ENCODE data around the gene SPOCK1.

Gene SPOCK1

GRCh38 chr5:137313526-137314175 is 185.5 kb downstream of the SPOCK1 start:
- no peaks in the 10 kb centered on the region for H3K9me3 ChIP-seq (ENCODE audit: control insufficient read depth in 5 of 5, low read length in 5 of 5)
- no peak overlapping the region for H3K27ac ChIP-seq (ENCODE audit: low read depth, low read length)
- no peaks in the 10 kb centered on the region for H3K36me3 ChIP-seq (ENCODE audit: control insufficient read depth in 5 of 5, insufficient read depth in 5 of 5, low read length in 5 of 5)
- no peak overlapping the region for H3K4me3 ChIP-seq (ENCODE audit: low read depth in 1 of 5, low read length in 5 of 5)
- no peak overlapping the region for H3K9ac ChIP-seq (ENCODE audit: low read length in 5 of 5)
- peaks cover 0 to 5% (median 2%) of the 10 kb centered on the region in 5 donors for H3K27me3 ChIP-seq (ENCODE audit: control insufficient read depth in 5 of 5, insufficient read depth in 4 of 5, low read length in 5 of 5)
- H3K4me1 ChIP-seq (ENCODE audit: control insufficient read depth in 5 of 5, insufficient read depth in 5 of 5, low read length in 5 of 5) = peaks cover 0 to 5% (median 0%) of the 10 kb centered on the region in 5 donors

- Histone ChIP-seq H3K27ac (ENCODE audit: low read depth, low read length) (no peak overlapping the region), H3K36me3 (ENCODE audit: control insufficient read depth in 5 of 5, insufficient read depth in 5 of 5, low read length in 5 of 5) (no peaks in the 10 kb centered on the region), H3K27me3 (ENCODE audit: control insufficient read depth in 5 of 5, insufficient read depth in 4 of 5, low read length in 5 of 5) (peaks cover 0 to 4% (median 2%) of the 10 kb centered on the region in 5 donors)
Observed at GRCh38 chr5:137312011-137312410, 187.1 kb downstream of the SPOCK1 start.

GRCh38 chr5:137310051-137310730 is 188.9 kb downstream of the SPOCK1 start:
- H3K36me3 ChIP-seq (ENCODE audit: control insufficient read depth in 5 of 5, insufficient read depth in 5 of 5, low read length in 5 of 5) = no peaks in the 10 kb centered on the region
- H3K9ac ChIP-seq (ENCODE audit: low read length in 5 of 5) = no peak overlapping the region
- H3K4me3 ChIP-seq (ENCODE audit: low read depth in 1 of 5, low read length in 5 of 5) = no peak overlapping the region
- no peaks in the 10 kb centered on the region for H3K4me1 ChIP-seq (ENCODE audit: control insufficient read depth in 5 of 5, insufficient read depth in 5 of 5, low read length in 5 of 5)
- peaks cover 0 to 2% (median 0%) of the 10 kb centered on the region in 5 donors for H3K27me3 ChIP-seq (ENCODE audit: control insufficient read depth in 5 of 5, insufficient read depth in 4 of 5, low read length in 5 of 5)
- H3K9me3 ChIP-seq (ENCODE audit: control insufficient read depth in 5 of 5, low read length in 5 of 5) = no peaks in the 10 kb centered on the region
- H3K27ac ChIP-seq (ENCODE audit: low read depth, low read length) = no peak overlapping the region

More at GRCh38 chr5:137312011-137312410, 187.1 kb downstream of the SPOCK1 start:
- peaks cover 0 to 5% (median 0%) of the 10 kb centered on the region in 5 donors for H3K4me1 ChIP-seq (ENCODE audit: control insufficient read depth in 5 of 5, insufficient read depth in 5 of 5, low read length in 5 of 5)
- no peaks in the 10 kb centered on the region for H3K9me3 ChIP-seq (ENCODE audit: control insufficient read depth in 5 of 5, low read length in 5 of 5)
- no peak overlapping the region for H3K4me3 ChIP-seq (ENCODE audit: low read depth in 1 of 5, low read length in 5 of 5)
- H3K9ac ChIP-seq (ENCODE audit: low read length in 5 of 5) = no peak overlapping the region

- Histone ChIP-seq H3K9me3 (ENCODE audit: control insufficient read depth in 5 of 5, low read length in 5 of 5) (no peaks in the 10 kb centered on the region), H3K4me1 (ENCODE audit: control insufficient read depth in 5 of 5, insufficient read depth in 5 of 5, low read length in 5 of 5) (no peaks in the 10 kb centered on the region), H3K27ac (ENCODE audit: low read depth, low read length) (no peak overlapping the region), H3K9ac (ENCODE audit: low read length in 5 of 5) (no peak overlapping the region), H3K36me3 (ENCODE audit: control insufficient read depth in 5 of 5, insufficient read depth in 5 of 5, low read length in 5 of 5) (no peaks in the 10 kb centered on the region), H3K4me3 (ENCODE audit: low read depth in 1 of 5, low read length in 5 of 5) (no peak overlapping the region), H3K27me3 (ENCODE audit: control insufficient read depth in 5 of 5, insufficient read depth in 4 of 5, low read length in 5 of 5) (peaks cover 0 to 2% (median 0%) of the 10 kb centered on the region in 5 donors)
Observed at GRCh38 chr5:137309290-137309689, 189.8 kb downstream of the SPOCK1 start.

- no peaks in the 10 kb centered on the region for H3K27me3 ChIP-seq (ENCODE audit: control insufficient read depth in 5 of 5, insufficient read depth in 4 of 5, low read length in 5 of 5)
- no peaks in the 10 kb centered on the region for H3K4me1 ChIP-seq (ENCODE audit: control insufficient read depth in 5 of 5, insufficient read depth in 5 of 5, low read length in 5 of 5)
- no peak overlapping the region for H3K27ac ChIP-seq (ENCODE audit: low read depth, low read length)
- no peaks in the 10 kb centered on the region for H3K36me3 ChIP-seq (ENCODE audit: control insufficient read depth in 5 of 5, insufficient read depth in 5 of 5, low read length in 5 of 5)
- H3K4me3 ChIP-seq (ENCODE audit: low read depth in 1 of 5, low read length in 5 of 5) = no peak overlapping the region
- H3K9me3 ChIP-seq (ENCODE audit: control insufficient read depth in 5 of 5, low read length in 5 of 5) = no peaks in the 10 kb centered on the region
- no peak overlapping the region for H3K9ac ChIP-seq (ENCODE audit: low read length in 5 of 5)
Observed at GRCh38 chr5:137308311-137308710, 190.8 kb downstream of the SPOCK1 start.

- Histone ChIP-seq H3K27ac (ENCODE audit: low read depth, low read length) (no peak overlapping the region), H3K9me3 (ENCODE audit: control insufficient read depth in 5 of 5, low read length in 5 of 5) (no peaks in the 10 kb centered on the region), H3K4me1 (ENCODE audit: control insufficient read depth in 5 of 5, insufficient read depth in 5 of 5, low read length in 5 of 5) (no peaks in the 10 kb centered on the region), H3K27me3 (ENCODE audit: control insufficient read depth in 5 of 5, insufficient read depth in 4 of 5, low read length in 5 of 5) (no peaks in the 10 kb centered on the region), H3K36me3 (ENCODE audit: control insufficient read depth in 5 of 5, insufficient read depth in 5 of 5, low read length in 5 of 5) (no peaks in the 10 kb centered on the region), H3K9ac (ENCODE audit: low read length in 5 of 5) (no peak overlapping the region), H3K4me3 (ENCODE audit: low read depth in 1 of 5, low read length in 5 of 5) (no peak overlapping the region)
Observed at GRCh38 chr5:137306903-137307302, 192.2 kb downstream of the SPOCK1 start.

GRCh38 chr5:137305971-137306602 is 193.0 kb downstream of the SPOCK1 start:
- peaks cover 0 to 2% (median 0%) of the 10 kb centered on the region in 5 donors for H3K27me3 ChIP-seq (ENCODE audit: control insufficient read depth in 5 of 5, insufficient read depth in 4 of 5, low read length in 5 of 5)
- H3K9ac ChIP-seq (ENCODE audit: low read length in 5 of 5) = no peak overlapping the region
- H3K9me3 ChIP-seq (ENCODE audit: control insufficient read depth in 5 of 5, low read length in 5 of 5) = no peaks in the 10 kb centered on the region
- no peaks in the 10 kb centered on the region for H3K36me3 ChIP-seq (ENCODE audit: control insufficient read depth in 5 of 5, insufficient read depth in 5 of 5, low read length in 5 of 5)
- no peak overlapping the region for H3K4me3 ChIP-seq (ENCODE audit: low read depth in 1 of 5, low read length in 5 of 5)
- H3K27ac ChIP-seq (ENCODE audit: low read depth, low read length) = no peak overlapping the region
- H3K4me1 ChIP-seq (ENCODE audit: control insufficient read depth in 5 of 5, insufficient read depth in 5 of 5, low read length in 5 of 5) = no peaks in the 10 kb centered on the region

- Histone ChIP-seq H3K4me3 (ENCODE audit: low read depth in 1 of 5, low read length in 5 of 5) (no peak overlapping the region), H3K9me3 (ENCODE audit: control insufficient read depth in 5 of 5, low read length in 5 of 5) (no peaks in the 10 kb centered on the region), H3K4me1 (ENCODE audit: control insufficient read depth in 5 of 5, insufficient read depth in 5 of 5, low read length in 5 of 5) (no peaks in the 10 kb centered on the region), H3K36me3 (ENCODE audit: control insufficient read depth in 5 of 5, insufficient read depth in 5 of 5, low read length in 5 of 5) (no peaks in the 10 kb centered on the region), H3K9ac (ENCODE audit: low read length in 5 of 5) (no peak overlapping the region), H3K27ac (ENCODE audit: low read depth, low read length) (no peak overlapping the region), H3K27me3 (ENCODE audit: control insufficient read depth in 5 of 5, insufficient read depth in 4 of 5, low read length in 5 of 5) (peaks cover 0 to 4% (median 0%) of the 10 kb centered on the region in 5 donors)
Observed at GRCh38 chr5:137304226-137304874, 194.8 kb downstream of the SPOCK1 start.

- Histone ChIP-seq H3K9ac (ENCODE audit: low read length in 5 of 5) (no peak overlapping the region), H3K4me3 (ENCODE audit: low read depth in 1 of 5, low read length in 5 of 5) (no peak overlapping the region), H3K9me3 (ENCODE audit: control insufficient read depth in 5 of 5, low read length in 5 of 5) (no peaks in the 10 kb centered on the region), H3K36me3 (ENCODE audit: control insufficient read depth in 5 of 5, insufficient read depth in 5 of 5, low read length in 5 of 5) (no peaks in the 10 kb centered on the region), H3K27me3 (ENCODE audit: control insufficient read depth in 5 of 5, insufficient read depth in 4 of 5, low read length in 5 of 5) (peaks cover 0 to 4% (median 0%) of the 10 kb centered on the region in 5 donors), H3K27ac (ENCODE audit: low read depth, low read length) (no peak overlapping the region), H3K4me1 (ENCODE audit: control insufficient read depth in 5 of 5, insufficient read depth in 5 of 5, low read length in 5 of 5) (no peaks in the 10 kb centered on the region)
Observed at GRCh38 chr5:137303509-137303908, 195.6 kb downstream of the SPOCK1 start.
